Globus pallidus (tissue), 1 donor: ENCODE measurements around the gene ACER3.
"Not testable (repeated sequence)": the region's sequence is repeated elsewhere in the genome, so short reads cannot be mapped to it uniquely, and the experiment has no call there.

Source experiments
- DNase-seq: peaks from one replicate; pipeline ENCODE4 v3.0.0-alpha.2; 2015; ENCODE audit warnings: low spot score

ACER3 gene

DNA sequence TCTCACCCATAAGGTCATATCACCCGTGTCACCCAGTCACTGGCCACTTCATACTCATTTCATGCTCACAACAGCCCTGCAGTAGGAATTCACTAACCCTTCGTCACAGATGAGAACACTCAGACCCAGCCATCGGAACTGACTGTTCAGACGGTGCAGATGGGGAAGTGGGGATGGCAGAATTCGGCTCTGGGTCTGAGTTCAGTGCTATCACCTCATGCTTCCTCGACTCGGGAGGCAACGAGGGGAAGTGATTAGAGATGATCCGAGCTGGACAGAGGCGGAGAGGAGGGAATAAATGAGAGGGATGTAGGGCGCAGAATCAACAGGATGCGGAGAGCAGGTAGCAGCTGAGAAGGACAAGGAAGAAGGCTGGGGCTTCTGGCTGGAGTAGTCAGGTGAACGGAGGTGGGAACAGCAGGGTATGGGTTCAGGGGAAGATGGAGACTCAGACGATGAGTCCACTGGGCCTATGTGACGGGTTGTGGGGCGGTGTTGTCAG is 178.2 kb downstream of the ACER3 start:
- no peak for DNase-seq

DNA sequence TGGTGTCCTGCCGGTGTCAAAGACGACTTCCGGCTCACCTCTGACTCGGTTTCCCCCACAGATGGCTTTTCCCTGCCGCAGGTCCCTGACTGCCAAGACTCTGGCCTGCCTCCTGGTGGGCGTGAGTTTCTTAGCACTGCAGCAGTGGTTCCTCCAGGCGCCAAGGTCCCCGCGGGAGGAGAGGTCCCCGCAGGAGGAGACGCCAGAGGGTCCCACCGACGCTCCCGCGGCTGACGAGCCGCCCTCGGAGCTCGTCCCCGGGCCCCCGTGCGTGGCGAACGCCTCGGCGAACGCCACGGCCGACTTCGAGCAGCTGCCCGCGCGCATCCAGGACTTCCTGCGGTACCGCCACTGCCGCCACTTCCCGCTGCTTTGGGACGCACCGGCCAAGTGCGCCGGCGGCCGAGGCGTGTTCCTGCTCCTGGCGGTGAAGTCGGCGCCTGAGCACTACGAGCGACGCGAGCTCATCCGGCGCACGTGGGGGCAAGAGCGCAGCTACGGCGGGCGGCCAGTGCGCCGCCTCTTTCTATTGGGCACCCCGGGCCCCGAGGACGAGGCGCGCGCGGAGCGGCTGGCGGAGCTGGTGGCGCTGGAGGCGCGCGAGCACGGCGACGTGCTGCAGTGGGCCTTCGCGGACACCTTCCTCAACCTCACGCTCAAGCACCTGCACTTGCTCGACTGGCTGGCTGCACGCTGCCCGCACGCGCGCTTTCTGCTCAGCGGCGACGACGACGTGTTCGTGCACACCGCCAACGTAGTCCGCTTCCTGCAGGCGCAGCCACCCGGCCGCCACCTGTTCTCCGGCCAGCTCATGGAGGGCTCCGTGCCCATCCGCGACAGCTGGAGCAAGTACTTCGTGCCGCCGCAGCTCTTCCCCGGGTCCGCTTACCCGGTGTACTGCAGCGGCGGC is 179.0 kb downstream of the ACER3 start:
- no peak for DNase-seq

DNA sequence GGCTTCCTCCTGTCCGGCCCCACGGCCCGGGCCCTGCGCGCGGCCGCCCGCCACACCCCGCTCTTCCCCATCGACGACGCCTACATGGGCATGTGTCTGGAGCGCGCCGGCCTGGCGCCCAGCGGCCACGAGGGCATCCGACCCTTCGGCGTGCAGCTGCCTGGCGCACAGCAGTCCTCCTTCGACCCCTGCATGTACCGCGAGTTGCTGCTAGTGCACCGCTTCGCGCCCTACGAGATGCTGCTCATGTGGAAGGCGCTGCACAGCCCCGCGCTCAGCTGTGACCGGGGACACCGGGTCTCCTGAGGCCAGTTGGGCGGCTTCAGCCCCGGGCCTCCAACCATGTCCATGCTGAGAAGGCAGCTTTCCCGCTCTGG is 179.7 kb downstream of the ACER3 start:
- no peak for DNase-seq

DNA sequence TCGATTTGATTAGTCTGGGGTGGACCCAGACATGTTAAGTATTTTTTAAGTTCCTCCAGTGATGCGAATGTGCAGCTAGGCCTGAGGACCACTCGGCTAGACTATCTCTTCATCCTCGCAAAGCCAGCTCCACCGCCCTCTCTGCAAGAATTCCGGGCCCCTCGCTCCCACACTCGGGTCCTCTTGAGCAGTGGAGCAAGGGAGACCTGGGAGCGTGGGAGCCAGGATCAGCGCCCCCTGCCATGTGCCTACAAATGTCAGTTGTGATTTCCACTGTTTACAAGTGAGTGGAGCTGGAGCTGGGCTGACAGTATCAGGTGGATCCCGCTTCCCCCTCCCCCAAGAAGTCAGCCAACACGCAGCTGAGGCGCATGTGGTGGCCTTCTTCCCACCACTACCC is 180.2 kb downstream of the ACER3 start:
- no peak for DNase-seq

DNA sequence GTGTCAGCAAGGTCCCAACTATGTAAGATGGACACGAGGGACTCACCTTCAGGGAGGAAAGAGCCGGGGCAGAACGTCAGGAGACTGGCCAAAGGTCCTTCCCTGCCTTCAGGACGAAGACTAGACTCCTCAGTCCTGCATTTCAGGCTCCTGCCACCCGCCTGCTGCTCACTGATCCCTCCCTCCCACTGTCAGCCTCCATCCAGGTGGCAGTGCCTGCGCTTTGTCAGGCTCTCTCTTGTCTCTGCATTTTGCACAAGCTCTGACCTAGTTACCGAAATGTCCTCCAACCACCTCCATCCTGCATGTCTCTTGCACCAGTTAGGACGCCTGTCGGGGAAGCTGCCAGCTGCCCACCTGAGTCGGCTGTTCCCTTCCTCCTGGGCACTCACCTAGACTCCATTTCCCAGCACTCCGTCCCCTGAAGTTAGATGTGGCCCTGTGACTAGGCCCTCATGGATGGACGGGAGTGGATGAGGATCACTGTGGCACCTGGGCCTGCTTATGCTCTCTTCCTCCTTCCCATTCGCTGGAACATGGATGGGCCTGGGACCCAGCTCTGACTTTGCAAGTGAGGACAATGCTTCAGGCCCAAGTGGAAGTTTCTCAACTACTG is 181.5 kb downstream of the ACER3 start:
- no peak for DNase-seq

DNA sequence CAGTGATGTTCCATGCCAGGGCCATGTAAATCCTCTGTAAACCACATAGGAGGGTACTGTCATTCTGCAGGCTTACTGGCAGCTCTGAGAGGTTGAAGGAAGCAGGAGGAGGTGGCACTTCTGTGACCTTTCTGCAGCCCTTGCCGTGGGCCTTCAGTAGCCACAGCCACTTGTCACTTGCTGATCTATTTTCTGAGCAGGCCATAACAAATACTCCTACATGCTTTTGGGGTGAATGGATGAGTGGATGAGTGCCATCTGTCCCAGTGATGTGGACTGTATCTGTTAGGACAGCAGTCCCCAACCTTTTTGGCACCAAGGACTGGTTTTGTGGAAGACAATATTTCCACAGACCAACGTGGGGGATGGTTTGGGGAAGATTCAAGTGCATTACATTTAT is 183.6 kb downstream of the ACER3 start:
- DNase-seq: no peak

DNA sequence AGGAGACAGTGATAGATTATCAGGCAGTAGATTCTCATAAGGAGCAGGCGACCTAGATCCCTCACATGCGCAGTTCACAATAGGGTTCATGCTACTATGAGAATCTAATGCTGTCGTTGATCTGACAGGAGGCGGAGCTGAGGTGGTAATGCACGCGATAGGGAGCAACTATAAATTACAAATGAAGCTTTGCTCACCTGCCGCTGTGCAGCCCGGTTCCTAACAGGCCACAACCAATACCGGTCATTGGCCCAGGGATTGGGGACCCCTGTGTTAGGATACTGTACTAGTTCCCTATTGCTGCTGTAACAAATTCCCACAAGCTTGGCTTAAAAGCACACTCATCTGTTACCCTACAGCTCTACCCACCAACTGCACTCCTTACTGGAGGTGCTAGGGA is 184.2 kb downstream of the ACER3 start:
- DNase-seq: no peak

DNA sequence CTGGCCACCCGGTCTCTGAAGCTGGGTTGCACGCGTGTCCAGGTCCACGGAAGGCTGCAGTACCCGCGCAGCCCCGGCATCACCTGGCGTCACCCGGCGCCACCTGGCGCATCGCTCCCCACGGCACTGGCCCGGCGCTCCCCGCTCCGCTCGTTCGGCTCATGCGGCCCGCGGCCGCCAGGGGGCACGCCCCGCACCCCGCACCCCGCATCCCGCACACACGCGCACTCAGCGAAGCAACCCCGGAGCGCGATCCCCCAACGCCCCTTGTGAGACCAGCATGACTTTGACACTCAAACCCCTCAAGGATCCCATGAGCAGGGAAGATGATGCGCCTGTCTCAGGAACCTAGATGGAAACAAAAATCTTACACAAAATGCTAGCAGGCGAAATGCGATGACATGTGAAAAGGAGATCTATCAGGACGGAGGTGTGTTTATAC is 185.4 kb downstream of the ACER3 start:
- DNase-seq: no peak

DNA sequence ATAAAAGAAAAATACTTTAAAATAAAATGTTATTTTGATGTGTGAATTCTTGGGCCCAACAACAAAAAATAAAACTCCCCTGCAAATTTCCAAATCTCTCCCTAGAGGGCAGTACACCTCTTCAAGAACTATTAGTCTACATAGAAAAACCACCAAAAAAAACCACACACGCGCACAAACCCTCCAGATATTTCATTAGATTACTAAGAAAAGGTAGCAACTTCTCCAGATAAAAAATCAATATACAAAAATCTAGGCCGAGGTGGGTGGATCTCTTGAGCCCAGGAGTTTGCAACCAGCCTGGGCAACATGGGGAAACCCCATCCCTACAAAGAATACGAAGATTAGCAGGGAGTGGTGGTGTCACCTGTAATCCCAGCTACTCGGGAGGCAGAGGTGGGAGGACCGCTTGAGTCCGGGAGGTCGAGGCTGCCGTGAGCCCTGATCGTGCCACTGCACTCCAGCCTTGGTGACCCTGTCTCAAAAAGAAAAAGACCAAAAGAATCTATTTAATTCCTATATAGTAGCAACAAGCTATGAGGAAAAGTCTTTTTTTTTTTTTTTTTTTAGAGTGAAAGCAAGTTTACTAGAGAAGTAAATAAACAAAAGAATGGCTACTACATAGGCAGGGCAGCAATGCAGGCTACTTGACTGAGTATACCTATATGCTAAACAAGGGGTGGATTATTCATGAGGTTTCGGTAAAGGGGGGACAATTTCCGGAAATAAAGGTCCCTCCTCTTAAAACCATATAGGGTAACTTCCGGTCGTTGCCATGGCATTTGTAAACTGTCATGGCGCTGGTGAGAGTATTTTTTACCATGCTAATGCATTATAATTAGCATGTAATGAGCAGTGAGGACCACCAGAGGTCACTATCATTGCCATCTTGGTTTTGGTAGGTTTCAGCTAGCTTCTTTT is 186.5 kb downstream of the ACER3 start:
- peak; percentile 93 for DNase-seq

DNA sequence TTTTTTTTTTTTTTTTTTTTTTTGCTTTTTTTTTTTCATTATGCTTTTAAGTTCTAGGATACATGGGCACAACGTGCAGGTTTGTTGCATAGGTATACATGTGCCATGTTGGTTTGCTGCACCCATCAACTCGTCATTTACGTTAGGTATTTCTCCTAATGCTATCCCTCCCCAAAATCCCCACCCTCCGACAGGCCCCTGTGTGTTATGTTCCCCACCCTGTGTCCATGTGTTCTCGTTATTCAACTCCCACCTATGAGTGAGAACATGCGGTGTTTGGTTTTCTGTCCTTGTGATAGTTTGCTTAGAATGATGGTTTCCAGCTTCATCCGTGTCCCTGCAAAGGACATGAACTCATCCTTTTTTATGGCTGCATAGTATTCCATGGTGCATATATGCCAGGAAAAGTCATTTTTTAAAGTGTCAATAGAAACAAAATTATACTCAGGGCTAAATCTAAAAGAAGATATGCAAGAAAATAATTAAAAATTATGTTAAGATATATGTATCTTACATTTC is 187.3 kb downstream of the ACER3 start:
- DNase-seq: not testable (repeated sequence)

DNA sequence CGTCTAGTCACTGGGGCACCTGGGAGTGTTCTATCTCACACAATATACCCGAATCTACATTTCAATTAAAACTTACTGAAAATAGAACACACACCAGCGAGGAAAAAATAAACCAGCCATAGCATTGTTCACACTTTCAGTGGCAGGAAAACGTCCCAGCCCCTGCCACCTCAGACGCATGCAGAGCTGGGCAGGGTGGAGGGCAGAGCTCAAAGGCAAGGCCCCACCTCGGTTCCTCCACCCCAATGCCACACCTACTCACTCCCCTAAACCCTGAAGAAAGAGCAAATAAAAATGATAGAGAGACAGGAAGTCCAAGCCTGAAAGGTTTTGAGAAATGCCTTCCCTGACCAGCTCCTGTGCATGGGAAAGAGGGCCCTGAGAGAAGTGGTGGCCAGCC is 188.3 kb downstream of the ACER3 start:
- no peak for DNase-seq

DNA sequence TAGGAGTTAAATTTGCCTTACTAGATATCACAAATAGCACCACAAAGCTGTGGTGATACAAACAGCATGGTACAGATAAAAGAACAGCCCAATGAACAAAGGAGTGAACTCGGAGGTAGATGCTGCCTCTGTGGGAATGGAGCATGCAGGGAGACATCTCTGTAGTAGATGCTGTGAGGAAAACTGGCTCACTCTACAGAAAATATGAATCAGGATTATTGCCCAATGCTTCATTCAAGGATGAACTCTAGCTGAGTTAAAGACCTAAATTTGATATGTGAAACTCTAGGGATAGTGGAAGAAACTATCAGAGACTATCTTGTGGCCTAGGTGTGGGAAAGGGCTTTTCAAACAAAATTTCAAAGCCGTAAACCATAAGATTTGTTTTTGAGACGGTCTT is 190.8 kb downstream of the ACER3 start:
- no peak for DNase-seq

DNA sequence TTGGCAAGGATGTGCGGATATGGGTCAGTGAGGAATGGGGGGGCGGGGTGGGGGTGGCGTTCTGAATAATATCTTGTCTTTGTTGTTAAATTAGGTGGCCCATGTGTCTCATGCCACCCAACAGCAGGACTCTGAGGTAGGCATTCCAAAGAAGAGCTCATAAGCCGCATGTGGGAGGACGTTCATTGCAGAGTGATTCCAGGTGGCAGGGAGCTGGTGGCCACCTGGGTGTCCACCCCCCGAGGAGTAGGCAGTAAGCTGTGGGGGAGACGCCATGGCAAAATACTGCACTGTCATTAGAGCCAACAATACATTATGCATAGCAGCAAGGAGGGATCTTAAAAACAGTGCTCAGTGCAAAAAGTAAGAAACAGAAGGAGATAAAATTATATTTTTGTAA is 191.8 kb downstream of the ACER3 start:
- no peak for DNase-seq

DNA sequence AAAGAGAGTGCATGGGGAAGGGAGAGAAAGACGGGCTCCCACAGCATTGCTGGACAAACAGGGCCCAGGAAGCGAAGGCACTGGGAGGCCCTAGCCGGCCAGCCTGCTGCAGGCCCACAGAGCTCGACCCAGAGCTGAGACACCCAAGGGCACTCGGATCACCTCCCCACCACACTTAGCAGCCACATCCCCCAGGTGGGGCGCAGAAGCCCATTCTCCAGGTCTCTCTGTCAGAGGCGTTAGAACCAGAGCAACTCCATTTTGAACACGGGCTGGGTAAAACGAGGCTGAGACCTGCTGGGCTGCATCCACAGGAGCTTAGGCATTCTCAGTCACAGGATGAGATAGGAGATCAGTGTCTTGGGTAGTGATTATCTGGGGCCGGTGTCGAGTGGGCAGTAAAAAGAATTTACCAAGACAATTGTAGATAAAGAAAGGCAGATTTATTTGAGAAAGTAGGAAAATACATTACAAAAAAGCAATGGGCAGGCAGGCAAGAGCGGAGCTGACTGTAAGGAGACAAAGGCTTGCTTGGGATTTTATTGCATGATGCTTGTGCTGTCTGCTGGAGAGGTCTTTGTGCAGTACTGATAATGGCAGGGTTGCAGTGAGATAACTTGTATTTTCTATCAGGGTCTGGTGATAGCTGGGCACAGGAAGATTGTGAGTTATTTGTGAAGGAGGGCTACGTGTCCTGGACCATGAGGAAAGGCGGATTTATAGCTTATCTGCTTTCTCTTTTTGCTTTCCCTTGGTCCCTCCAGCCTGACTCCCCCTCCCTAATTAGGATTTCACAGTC is 192.7 kb downstream of the ACER3 start:
- no peak for DNase-seq

DNA sequence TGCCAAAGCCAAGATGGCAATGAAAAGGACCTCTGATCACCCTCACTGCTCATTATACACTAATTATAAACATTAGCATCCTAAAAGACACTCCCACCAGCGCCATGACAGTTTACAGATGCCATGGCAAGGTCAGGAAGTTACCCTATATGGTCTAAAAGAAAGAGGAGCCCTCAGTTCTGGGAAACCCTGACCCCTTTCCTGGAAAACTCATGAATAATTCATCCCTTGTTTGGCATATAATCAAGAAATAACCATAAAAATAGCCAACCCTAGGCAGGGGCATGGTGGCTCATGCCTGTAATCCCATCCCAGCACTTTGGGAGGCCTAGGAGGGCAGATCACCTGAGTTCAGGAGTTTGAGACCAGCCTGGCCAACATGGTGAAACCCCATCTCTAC is 193.4 kb downstream of the ACER3 start:
- no peak for DNase-seq

DNA sequence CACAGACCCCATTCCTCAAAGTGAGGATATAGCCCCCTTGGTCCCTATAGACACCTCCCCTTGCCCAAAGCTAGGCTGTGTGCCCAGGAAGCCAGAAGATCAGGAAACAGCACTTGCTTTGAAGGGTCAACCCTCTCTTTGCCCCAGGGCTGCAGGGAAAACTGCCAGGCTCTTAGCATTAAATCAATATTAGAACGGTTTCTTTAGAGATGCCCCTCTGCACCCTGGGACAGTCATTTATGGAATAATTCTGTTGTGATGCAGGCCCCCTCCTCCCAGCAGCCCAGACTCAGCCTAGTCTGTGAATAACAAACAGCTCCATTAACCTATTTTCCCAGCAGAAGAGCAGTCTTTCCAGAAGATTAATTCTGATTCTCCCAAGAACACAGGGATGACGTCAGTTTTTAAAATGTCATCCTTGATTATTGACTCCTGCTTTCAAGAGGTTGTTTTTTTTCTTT is 194.4 kb downstream of the ACER3 start:
- DNase-seq: no peak

DNA sequence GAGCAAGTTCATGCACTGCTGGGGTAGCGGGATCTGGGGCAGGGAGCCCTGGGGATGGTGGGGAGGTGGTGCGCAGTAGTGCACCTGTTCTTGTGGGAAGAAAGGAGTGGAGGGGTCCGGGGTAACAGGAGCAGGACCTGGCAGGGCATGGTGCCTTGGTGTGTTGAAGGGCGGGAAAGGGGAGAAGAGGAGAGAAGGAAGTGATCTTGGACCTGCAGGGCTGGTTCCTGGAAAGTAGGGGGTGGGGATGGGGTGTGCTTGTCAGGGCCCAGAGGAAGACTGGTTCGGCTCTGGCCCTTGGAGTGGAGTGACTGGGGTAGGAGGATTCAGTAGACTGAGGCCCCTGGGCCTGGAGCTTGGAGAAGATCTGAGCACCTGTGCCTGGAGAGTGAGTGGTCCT is 195.2 kb downstream of the ACER3 start:
- DNase-seq: no peak

DNA sequence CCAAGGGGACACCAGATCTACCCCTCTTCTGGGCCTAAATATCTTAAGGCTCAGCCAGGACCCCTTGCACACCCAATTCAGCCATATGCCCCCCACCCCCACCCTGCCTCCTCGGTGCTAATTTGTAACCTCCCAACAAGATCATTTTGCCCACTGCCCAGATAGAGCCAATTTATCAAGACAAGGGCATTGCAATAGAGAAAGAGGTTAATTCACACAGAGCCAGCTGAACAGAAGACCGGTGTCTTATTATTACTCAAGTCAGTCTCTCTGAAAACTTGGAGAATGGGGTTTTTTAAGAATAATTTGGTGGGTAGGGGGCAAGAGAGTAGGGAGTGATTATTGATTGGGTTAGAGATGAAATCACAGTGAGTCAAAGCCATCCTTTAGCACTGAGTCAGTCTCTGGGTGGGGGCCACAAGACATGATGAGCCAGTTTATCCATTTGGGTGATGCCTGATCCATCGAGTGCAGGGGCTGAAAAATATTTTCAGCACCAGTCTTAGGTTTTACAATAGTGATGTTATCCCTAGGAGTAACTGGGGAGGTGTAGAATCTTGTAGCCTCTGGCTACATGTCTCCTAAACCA is 196.2 kb downstream of the ACER3 start:
- DNase-seq: no peak

DNA sequence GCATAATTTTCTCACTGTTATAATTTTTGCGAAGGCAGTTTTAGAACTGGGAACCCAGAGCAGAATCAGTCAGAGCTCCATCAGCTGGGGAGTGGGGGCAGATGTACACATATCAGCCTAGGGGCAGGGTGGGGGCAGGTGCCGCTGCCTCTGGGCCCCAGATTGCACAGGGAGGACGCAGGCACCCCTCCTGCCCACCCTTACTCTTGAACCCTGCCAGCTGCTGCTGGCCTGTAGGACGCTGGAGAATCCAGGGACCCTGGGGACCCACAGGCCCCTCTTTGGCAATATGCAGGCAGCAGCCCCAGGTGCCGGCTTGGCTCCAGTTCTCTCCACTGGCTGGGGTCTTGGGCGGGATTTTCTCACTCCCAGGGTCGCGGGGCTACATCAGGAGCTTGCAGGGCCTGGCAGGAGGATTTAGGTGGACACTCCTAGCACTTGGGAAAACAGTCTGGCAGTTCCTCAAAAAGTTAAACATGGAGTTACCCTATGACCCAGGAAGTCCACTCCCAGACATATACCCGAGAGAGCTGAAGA is 197.3 kb downstream of the ACER3 start:
- DNase-seq: no peak

DNA sequence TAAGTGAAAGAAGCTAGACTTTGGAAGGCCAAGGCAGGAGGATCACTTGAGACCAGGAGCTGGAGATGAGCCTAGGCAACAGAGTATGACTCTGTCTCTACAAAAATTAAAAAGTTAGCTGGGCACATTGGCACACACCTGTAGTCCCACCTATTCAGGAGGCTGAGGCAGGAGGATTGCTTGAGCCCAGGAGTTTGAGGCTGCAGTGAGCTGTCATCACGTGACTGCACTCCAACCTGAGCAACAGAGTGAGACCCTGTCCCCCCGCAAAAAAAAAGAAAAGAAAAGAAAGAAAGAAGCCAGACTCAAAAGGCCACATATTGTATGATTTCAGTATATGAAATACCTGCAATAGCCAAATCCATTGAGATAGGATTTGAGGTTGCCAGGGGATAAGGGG is 198.2 kb downstream of the ACER3 start:
- DNase-seq: no peak

DNA sequence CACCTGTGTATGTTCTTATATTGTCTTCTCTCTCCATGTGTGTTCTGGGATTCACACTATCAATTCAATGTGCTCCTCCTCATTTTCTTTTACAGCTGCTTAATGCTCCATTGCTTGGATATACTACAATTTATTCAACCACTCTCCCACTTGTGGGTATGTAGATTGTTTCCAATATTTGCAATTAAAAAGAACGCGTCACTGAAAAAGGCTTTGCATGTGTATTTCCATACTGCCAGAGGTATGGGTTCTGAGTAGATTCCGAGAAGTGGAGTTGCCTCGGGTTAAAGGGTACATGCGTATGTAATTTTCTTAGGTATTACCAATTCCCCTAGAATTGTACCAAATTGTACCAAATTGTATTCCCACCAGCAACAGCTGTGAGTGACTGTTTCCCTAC is 199.1 kb downstream of the ACER3 start:
- DNase-seq: no peak
